ENCODE measurements around the gene KCNG2. TPM values are rescaled to one million over a fixed set of nuclear protein-coding genes. Genes with fewer than 3 reads are reported as not detected.

The KCNG2 gene
- total and polyA plus RNA-seq, 10 of the 15 experiments (the other 5 are each of a cell fraction or from before 2014, with no cell fraction given) = 0.20 to 0.23 TPM; not detected in 8

DNA sequence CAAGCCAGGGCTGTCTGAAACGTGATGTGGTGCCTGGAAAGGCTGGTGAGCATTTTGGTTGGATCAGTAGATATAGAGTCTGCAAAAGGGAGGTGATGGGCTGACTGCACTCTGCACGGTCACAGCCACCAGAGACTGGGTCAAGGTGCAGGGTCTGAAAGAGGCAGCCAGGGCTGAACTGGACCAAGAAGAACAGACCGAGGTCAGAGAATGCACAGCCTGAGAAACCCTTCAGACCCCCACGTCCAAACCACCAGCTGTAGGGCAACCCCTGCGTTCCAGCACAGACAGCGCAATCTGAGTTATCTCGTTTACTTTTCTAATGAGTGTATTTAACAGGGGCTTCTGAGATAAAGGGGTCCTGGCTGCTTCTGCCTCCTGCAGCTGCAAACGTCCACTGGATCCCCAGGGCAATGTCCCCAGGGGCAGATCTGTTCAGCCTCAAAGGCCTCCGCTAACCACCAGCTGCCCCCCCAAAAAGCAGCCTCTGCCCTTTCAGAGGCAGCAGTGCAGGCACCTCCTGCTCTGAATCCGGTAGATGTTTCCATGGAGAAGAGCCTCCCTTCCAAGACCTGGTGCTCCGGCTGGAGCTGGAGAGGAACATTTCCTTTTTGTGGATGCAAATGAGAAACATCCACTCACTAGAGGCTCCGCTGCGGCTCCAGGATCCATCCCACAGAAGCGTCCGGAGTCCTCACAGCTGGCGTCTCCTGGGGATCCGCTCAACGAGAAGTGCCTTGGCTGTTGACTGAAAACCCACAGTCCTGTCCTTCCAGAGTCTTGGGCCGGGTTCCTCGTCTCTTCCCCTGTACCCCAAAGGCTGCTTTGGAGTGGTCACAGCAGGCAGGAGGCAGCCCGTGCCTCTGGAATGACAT, 970 bp upstream of the KCNG2 start:
- H3K9ac ChIP-seq (ENCODE audit: control insufficient read depth, insufficient read depth, low read length) = no peak overlapping the region
- H3K27ac ChIP-seq (ENCODE audit: control insufficient read depth, insufficient read depth) = no peak overlapping the region
- in situ Hi-C loops (cut with MboI) = no loop called here
- ChIA-PET SMC1A (ENCODE audit: uncharacterized antibody, unreplicated experiment) (interaction anchor here (0.5 kb wide), 1 partner anchor 13 kb away, joined by 3 read pairs; no protein-coding TSS in a partner anchor), CTCF (no interaction called here), RAD21 (ENCODE audit: unreplicated experiment) (no interaction called here), POLR2A (no interaction called here)
- FAIRE-seq (no peak), DNase-seq (ENCODE audit: low read depth, low spot score) (no peak), ATAC-seq (no peak)
- intact Hi-C loops (cut with micrococcal nuclease; ENCODE audit: unreplicated experiment) = loop anchor here (10.0 kb wide), 1 partner anchor 188 kb away; the partner anchor contains the start of gene TXNL4A
- H3K4me2 ChIP-seq (ENCODE audit: control insufficient read depth, insufficient read depth) = no peak overlapping the region
- H3K36me3 ChIP-seq (ENCODE audit: control insufficient read depth in 2 of 2, insufficient read depth in 2 of 2, low read length in 1 of 2) = no peaks in the 10 kb centered on the region
- peaks cover 0 to 4% of the 10 kb centered on the region in 2 experiments; a peak in 3 of 4 replicates for H3K27me3 ChIP-seq (replicated peaks in 1 of 2; ENCODE audit: control insufficient read depth in 2 of 2, insufficient read depth in 2 of 2, low read length in 1 of 2)
- H4K20me1 ChIP-seq (ENCODE audit: control insufficient read depth, insufficient read depth) = no peaks in the 10 kb centered on the region
- no peaks in the 10 kb centered on the region for H3K79me2 ChIP-seq (ENCODE audit: control insufficient read depth, insufficient read depth, low read length)
- no TSS peak for BruUV-seq (replicated peaks)
- no peaks in the 10 kb centered on the region for H3K9me3 ChIP-seq (replicated peaks; ENCODE audit: control insufficient read depth, insufficient read depth, low read length)
- no peak overlapping the region for H2AFZ ChIP-seq (ENCODE audit: control insufficient read depth, low read depth, low read length)
- WGBS (ENCODE audit: insufficient coverage, insufficient replicate concordance, low lambda C conversion rate, missing lambda C conversion rate) = 48% methylated on average over 21 of the region's 21 CpGs
- H3K4me1 ChIP-seq (ENCODE audit: control insufficient read depth, insufficient read depth, low read length) = no peaks in the 10 kb centered on the region
- H3K4me3 ChIP-seq = no peak overlapping the region
- TF ChIP-seq FOXK2 (IDR thresholded peaks at IDR 0.05) (no peak), PAX5 (IDR thresholded peaks at IDR 0.05; ENCODE audit: borderline replicate concordance, low read depth, low read length) (no peak), SMAD5 (IDR thresholded peaks at IDR 0.05; ENCODE audit: low read depth) (no peak), SRF (IDR thresholded peaks at IDR 0.05; ENCODE audit: low read depth in 2 of 2, low read length in 2 of 2) (no peak), HDAC6 (IDR thresholded peaks at IDR 0.05; ENCODE audit: unreplicated experiment) (no peak), MTA2 (IDR thresholded peaks at IDR 0.05; ENCODE audit: low read depth) (no peak), POU2F2 (IDR thresholded peaks at IDR 0.05; ENCODE audit: borderline replicate concordance, low read depth, low read length) (no peak), SIX5 (IDR thresholded peaks at IDR 0.05; ENCODE audit: low read depth, low read length, severe bottlenecking) (no peak), GABPA (IDR thresholded peaks at IDR 0.05; ENCODE audit: low read depth) (no peak), SPI1 (IDR thresholded peaks at IDR 0.05; ENCODE audit: borderline replicate concordance, insufficient read depth, low read depth, low read length) (no peak), CHD4 (IDR thresholded peaks at IDR 0.05) (no peak), ZNF24 (IDR thresholded peaks at IDR 0.05) (no peak), HCFC1 (IDR thresholded peaks at IDR 0.05; ENCODE audit: low read length) (no peak), KAT2A (conservative IDR thresholded peaks at IDR 0.05; ENCODE audit: control insufficient read depth, low read depth, low read length) (no peak), SUZ12 (IDR thresholded peaks at IDR 0.05; ENCODE audit: unreplicated experiment) (no peak)
- TF ChIP-seq, protein P1, sequence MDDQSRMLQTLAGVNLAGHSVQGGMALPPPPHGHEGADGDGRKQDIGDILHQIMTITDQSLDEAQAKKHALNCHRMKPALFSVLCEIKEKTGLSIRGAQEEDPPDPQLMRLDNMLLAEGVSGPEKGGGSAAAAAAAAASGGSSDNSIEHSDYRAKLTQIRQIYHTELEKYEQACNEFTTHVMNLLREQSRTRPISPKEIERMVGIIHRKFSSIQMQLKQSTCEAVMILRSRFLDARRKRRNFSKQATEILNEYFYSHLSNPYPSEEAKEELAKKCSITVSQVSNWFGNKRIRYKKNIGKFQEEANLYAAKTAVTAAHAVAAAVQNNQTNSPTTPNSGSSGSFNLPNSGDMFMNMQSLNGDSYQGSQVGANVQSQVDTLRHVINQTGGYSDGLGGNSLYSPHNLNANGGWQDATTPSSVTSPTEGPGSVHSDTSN (IDR thresholded peaks at IDR 0.05; ENCODE audit: insufficient replicate concordance, low read depth, low read length) = no peak
- TF ChIP-seq, protein P2, sequence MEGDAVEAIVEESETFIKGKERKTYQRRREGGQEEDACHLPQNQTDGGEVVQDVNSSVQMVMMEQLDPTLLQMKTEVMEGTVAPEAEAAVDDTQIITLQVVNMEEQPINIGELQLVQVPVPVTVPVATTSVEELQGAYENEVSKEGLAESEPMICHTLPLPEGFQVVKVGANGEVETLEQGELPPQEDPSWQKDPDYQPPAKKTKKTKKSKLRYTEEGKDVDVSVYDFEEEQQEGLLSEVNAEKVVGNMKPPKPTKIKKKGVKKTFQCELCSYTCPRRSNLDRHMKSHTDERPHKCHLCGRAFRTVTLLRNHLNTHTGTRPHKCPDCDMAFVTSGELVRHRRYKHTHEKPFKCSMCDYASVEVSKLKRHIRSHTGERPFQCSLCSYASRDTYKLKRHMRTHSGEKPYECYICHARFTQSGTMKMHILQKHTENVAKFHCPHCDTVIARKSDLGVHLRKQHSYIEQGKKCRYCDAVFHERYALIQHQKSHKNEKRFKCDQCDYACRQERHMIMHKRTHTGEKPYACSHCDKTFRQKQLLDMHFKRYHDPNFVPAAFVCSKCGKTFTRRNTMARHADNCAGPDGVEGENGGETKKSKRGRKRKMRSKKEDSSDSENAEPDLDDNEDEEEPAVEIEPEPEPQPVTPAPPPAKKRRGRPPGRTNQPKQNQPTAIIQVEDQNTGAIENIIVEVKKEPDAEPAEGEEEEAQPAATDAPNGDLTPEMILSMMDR (IDR thresholded peaks at IDR 0.05 in 2 of 3, conservative IDR thresholded peaks at IDR 0.05 in 1 of 3; ENCODE audit: control insufficient read depth in 2 of 3, extremely low read depth in 1 of 3, insufficient read depth in 1 of 3, low read depth in 3 of 3, low read length in 3 of 3) = no peak
- TF ChIP-seq, protein P3, sequence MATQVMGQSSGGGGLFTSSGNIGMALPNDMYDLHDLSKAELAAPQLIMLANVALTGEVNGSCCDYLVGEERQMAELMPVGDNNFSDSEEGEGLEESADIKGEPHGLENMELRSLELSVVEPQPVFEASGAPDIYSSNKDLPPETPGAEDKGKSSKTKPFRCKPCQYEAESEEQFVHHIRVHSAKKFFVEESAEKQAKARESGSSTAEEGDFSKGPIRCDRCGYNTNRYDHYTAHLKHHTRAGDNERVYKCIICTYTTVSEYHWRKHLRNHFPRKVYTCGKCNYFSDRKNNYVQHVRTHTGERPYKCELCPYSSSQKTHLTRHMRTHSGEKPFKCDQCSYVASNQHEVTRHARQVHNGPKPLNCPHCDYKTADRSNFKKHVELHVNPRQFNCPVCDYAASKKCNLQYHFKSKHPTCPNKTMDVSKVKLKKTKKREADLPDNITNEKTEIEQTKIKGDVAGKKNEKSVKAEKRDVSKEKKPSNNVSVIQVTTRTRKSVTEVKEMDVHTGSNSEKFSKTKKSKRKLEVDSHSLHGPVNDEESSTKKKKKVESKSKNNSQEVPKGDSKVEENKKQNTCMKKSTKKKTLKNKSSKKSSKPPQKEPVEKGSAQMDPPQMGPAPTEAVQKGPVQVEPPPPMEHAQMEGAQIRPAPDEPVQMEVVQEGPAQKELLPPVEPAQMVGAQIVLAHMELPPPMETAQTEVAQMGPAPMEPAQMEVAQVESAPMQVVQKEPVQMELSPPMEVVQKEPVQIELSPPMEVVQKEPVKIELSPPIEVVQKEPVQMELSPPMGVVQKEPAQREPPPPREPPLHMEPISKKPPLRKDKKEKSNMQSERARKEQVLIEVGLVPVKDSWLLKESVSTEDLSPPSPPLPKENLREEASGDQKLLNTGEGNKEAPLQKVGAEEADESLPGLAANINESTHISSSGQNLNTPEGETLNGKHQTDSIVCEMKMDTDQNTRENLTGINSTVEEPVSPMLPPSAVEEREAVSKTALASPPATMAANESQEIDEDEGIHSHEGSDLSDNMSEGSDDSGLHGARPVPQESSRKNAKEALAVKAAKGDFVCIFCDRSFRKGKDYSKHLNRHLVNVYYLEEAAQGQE (IDR thresholded peaks at IDR 0.05; ENCODE audit: low read depth, low read length) = no peak

All from GM12878 (cell line).